HUDEP-2 (cell line): Measurements from ENCODE around the gene STIM1.
"Not testable (repeated sequence)": the region's sequence is repeated elsewhere in the genome, so short reads cannot be mapped to it uniquely, and the experiment has no call there.

ENCODE experiments used
- DNase-seq, 76 experiments: peaks; one replicate each; lab custom pipeline; 2025; ENCODE audit not compliant: unreplicated experiment in 76 of 76; lab: John Stamatoyannopoulos, UW

The STIM1 gene

DNA sequence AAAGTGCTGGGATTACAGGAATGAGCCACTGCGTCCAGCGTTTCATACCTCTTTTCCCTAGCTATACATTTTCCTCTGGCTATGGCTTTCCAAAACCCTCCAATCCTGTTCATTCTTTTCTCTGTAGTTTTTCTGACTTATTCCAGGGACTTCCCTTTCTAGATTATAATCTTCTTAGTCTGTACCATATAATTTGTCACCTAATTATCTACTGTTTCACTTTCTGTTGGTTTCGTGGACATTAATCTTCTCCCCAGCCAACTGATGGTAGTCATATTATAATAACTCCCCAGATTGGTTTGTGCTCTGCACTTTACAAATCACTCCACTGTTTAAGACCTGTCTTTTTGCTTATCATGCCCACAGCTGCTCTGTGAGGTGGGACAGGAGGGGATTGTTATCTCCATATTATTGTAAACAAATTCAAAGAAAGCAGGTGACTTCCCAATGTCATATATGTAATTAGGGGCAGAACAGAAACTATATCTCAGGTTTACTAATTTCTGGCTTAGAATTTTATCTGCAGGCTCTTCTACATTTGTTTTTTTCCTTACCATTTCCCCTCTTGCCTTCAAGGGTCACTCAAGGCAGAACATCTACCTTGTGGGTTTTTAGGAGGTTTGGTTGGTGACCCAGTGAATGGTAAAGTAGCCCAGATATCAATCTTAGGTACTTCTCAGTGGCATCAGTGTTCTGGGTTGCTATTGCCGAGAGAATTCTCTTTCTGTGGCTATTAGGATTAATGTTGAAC lies 23.9 kb downstream of the STIM1 start:
- no peak for DNase-seq

DNA sequence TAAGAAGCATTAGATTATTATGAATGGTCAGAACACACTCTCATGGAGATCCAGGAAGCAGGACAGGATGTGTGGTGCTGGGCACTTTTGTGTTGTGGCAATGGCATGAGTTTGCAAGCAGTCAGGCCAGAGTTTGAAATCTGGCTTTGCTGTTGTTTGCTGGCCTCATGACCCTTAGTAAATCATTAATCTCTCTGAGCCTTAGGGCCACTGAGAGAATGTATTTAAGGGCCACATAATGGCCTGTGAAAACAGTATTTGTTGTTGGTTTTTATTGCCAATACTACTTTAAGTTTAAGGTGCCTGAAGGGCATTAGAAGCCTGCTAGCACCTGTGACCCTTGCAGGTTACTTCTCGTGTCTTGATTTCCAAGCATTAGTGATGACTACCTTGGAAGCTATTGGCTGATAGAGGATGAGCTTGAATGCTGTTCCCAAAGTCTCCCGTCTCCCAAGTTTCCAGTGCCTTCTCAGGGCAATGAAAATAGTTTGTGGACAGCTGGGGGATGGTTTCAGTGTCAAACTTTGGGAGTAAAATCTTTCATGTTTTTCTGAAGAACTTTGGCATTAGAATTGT lies 24.6 kb downstream of the STIM1 start:
- DNase-seq = no peak

DNA sequence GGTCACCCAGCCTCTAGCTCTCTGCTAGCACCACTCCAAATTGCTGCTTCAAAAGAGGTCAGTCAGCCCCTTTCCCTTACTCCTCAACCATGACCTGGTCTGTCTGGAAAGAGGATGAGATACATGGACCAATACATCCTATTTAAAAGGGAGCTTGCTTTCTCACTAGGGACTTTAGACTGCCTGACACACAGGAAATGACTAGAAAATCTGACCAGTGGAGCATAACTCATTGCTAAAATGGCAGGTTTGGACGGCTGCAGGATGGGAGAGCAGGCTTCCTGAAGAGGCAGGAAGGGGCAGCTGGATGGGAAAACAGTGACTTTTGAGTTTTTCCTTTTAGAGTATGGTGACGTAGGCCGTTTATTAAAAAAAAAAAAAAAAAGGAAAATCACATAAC lies 25.3 kb downstream of the STIM1 start:
- DNase-seq = no peak

DNA sequence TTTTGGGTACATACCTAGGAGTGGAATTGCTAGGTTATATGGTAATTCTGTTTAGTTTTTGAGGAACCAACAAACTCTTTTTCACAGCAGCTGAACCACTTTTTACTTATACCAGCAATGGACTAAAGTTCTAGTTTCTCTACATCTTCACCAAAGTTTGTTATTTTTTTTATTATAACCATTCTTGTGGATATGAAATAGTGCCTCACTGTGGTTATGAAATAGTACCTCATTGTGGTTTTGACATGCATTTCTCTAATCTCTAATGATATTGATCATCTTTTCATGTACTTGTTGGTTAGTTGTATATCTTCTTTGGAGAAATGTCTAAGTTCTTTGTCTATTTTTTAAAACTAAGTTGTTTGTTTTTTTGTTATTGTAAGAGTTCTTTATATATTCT lies 27.2 kb downstream of the STIM1 start:
- no peak for DNase-seq

DNA sequence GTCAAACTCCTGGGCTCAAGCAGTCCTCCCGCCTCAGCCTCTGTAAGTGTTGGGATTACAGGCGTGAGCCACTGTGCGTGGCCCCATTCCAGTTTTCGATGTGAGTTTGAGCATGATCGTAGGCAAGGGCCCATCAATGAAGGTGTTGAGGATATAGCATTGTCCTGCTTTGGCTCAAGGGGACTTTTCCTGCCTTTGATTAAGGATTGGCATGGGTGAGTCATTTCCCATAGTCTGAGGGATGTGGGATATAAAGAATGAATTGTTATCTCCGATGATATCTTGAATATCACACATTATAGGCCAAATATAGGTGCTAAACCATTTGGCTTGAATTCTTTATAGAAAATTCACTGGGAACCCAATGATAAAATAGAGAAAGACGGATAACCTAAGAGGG lies 30.4 kb downstream of the STIM1 start:
- DNase-seq = no peak

DNA sequence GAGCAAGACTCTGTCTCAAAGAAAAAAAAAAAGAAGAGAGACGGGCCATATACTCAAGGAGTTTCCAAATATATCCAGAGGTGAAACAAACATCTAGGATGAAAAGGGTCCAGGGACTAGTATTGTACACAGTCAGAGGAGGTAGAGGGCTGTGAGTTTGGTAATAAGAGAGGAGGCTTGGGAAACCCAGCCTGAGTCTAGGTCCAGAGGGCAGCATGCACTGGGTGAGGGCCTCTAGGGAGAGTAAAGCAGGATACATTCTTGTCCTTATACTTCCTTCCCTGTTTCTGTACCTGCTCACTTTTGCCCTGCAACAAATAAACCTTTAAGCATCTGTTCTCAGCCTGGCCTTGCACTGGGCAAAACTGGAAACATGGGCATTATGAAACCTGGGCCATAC lies 31.5 kb downstream of the STIM1 start:
- no peak for DNase-seq

DNA sequence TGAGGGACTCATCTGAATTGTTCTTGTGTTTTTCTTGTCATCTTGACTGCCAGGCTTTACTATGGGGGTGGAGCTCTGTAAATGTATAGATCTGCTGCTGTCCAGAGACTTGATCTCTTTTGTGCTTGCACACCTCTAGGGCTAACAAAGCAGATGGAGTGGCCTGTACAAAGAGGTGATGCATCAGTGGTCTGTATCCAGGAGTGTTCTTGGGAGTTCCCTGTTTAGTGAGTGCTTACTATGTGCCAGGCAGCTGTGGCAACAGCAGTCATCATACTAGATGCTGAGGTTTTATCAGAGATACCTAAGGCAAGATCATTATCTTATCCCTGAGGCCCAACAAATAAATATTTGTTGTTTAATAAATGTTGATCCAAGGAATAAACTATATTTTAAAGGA lies 33.4 kb downstream of the STIM1 start:
- DNase-seq = no peak

DNA sequence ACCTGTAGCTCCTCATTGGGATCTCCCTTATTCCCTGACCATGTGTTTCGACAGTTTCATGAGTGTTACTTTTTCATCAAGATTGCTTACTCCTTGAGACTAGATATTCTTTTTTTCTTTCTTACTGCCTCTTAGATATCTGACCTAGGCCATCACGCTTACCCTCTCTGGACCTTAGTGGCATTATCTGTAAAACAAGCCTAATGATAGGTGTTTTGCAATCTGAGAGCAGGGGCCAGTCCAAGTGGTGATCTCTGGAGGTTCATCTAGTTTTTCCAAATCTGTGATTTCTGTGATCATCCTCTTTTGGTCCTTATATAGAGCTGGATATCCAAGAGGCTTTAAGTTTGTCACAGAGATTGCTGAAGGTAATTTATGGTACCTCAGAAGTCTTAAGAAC lies 34.5 kb downstream of the STIM1 start:
- no peak for DNase-seq

DNA sequence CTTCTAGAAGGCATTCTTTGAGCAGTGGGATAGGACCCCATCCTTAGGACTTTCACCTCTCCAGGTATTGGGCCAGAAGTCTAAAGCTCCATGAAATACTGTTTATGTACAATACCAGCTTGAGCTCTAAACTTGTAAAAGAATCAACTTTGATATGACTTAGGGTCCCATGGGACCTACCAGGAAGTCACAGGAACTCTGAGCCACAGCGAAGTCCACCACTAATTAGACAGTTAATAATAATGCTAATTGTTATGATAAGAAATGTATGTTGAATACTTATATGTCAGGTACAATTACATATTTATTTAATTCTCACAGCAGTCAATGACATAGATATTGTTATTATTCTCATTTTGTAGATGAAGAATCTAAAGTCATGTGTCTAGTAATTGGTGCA lies 35.3 kb downstream of the STIM1 start:
- no peak for DNase-seq

DNA sequence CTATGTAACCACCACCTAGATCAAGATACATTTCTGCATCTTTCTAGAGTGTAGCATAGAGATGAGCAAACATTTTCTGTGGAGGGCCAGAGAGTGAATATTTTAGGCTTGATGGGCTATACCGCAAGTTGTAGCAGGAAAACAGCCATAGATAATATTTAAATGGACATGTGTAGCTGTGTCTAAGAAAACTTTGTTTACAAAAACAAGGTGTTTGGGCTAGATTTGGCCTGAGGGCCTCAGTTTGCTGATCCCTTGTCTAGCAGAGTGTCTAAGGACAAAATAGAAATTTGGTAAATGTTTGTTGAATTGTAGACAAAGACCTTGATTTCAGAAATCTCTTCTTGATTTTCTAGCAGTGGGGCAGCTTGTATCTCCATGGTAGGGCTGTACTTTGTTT lies 36.3 kb downstream of the STIM1 start:
- DNase-seq = no peak

DNA sequence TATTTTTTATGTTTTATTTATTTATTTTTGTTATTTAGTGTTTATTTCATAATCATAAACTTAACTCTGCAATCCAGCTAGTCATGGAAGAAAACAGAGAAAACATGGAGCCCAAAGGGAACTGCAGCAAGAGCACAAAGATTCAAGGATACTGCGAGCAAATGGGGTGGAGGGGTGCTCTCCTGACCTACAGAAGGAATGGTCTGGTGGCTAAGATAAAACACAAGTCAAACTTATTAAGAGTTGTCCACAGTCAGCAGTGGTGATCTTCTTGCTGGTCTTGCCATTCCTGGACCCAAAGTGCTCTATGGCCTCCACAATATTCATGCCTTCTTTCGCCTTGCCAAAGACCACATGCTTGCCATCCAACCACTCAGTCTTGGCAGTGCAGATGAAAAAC lies 36.7 kb downstream of the STIM1 start:
- no peak for DNase-seq

DNA sequence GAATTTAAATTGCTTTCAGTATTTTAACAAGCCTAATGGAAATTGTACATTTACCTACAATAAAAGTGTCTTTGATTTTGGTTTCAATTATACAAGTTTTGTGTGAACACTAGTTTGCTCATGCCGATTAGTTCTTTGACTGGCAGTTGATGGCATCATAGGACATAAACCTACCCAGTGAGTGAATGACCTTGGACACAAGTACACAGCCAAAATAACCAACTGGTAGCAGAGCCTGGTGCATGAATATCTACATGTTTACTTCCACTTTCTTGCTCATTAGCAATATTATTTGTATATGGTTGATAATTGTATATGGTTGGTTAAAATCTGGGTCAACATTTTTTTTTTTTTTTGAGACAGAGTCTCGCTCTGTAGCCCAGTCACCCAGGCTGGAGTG lies 37.8 kb downstream of the STIM1 start:
- no peak for DNase-seq

DNA sequence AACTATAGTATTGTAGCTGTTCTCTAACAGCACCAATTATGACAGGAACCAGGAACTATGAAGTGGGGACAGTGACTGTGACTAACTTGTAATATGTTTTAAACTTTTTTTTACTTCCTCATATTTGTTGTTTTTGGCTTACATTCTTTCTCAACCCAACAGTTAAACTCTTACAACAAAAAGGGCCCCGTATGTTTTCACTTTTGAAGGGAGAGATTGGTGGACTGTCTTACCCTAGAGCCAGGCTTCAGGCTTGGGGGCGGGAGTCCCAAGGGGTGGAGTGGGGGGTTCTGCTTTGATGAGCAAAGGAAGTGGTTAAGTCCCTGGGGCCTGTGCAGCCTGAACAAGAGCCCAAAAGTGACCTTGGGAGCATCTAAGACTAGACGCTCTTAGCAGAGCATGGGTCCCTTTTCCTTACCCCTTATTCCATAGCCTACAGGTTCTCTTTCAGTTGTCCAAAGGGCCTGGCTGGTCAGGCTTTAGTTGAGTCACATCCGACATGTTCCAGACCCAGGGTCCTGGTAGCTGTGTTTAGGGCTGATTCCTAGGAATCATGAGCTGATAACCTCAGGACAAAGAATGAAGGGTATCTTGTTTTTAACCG lies 38.8 kb downstream of the STIM1 start:
- DNase-seq = no peak

DNA sequence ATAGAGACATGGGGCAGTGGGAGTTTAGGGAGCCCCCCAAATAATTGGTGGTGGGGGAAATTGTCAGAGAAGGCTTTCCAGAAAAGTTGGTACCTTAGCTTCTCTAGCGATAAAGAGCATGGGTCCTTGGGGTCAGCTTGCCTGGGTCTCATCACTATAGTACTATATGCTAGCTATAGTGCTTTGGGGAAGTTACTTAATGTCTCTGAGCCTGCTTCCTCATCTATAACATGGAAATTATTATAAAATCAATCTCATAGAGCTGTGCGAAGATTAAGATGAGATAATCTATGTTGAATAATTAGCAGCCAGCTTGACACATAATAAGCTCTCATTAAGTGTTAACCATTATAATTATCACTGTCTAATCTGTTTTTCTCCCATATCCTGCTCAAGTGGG lies 41.2 kb downstream of the STIM1 start:
- DNase-seq = no peak

DNA sequence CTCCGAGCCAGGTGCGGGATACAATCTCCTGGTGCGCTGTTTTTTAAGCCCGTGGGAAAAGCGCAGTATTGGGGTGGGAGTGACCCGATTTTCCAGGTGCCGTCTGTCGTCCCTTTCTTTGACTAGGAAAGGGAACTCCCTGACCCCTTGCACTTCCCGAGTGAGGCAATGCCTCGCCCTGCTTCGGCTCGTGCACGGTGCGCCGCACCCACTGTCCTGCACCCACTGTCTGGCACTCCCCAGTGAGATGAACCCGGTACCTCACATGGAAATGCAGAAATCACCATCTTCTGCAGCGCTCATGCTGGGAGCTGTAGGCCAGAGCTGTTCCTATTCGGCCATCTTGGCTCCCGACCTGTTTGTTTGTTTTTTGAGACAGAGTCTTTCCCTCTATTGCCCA lies 44.8 kb downstream of the STIM1 start:
- not testable (repeated sequence) for DNase-seq

DNA sequence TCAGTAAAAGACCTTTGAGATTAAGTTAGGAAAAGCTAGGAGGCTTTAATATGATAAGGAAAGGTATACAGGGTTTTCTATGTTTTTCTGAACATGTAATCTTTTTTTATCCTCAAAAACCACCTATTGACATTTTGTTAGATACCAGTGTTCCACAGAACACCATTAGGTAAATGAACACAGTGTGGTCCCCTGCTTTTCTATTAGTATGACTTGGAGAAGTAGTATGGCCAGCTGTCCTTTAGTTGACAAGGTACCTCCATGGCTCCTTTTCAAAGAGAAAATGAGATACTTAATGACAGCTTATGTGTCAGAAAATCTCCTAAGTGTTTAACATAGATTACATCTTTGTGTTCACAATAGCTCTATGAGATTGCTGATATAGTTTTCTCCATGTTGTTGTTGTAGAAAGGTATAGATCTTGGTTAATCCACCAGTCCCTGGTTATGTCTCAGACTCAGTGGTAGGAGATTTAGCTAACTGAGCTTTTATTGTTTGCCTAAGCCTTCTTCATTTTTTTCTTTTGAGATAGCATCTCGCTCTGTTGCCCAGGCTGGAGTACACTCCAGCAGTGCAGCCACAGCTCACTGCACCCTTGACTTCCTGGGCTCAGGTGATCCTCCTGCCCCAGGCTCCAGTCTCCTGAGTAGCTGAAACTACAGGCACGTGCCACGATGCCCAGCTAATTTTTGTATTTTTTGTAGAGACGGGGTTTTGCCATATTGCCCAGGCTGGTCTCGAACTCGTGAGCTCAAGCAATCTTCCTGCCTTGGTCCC lies 46.0 kb downstream of the STIM1 start:
- no peak for DNase-seq

DNA sequence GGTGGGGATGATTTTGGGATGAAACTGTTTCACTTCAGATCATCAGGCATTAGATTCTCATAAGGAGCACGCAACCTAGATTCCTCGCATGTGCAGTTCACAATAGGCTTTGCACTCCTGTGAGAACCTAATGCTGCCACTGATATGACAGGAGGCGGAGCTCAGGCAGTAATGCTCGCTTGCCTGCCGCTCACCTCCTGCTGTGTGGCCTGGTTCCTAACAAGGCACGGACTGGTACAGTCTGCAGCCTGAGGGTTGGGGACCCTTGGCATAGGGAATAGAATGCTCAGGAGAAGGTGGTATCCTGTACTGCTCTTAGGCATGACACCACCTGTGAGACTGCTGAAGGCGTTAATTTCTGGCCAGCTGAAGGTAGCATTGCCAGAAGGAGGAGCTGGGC lies 47.0 kb downstream of the STIM1 start:
- no peak for DNase-seq

DNA sequence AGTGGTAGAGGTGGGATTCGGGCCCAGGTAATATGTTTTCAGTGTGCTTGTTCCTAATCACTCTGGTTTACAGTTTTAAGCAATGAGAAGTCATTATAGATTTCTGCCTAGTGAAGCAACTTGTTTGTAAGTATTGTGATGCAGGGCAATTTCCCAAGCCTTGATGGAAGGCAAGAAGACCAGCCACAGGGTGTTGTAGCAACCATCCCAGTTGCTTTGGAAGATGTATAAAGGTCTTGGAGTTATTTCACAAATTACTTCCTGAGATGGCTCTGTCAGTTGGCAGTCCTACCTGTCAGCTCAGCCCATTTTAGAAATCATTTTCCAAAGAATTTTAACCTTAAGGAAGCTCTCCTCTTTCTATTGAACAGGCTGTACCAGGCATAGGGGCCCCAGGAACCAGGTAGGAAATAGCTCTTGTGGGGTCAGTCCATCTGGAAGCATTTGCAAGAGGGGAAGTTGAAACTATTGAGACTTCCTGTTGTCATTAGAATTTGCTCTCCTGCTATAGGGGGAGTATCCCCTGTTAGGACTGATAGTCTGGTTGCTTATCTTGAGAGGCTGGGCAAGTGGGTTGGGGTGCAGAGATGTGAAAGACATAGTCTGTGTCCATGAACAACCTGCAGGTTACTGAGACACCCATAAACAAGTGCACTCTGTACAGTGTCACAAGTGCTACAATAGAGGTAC lies 47.9 kb downstream of the STIM1 start:
- peak in 8 of 76 experiments; percentile 6 to 26 (median 10) for DNase-seq

DNA sequence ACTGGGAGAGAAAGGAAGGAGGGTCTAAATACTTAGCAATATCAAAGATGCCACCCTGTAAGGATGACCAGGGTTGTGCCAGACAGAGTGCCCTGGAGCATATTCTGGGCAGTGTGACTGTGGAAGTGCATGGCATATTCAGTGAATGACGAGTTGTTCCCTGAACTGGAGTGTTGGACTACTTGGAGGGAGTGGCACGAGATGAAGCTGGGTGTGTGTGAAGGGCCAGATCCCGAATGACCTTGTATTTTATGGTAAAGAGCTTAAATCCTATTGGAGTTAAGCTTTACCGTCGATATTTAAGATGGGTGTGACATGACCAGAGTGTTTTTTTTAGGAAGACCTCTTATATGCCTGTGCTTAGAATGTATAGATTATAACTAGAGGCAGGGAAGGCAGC lies 48.8 kb downstream of the STIM1 start:
- no peak for DNase-seq

DNA sequence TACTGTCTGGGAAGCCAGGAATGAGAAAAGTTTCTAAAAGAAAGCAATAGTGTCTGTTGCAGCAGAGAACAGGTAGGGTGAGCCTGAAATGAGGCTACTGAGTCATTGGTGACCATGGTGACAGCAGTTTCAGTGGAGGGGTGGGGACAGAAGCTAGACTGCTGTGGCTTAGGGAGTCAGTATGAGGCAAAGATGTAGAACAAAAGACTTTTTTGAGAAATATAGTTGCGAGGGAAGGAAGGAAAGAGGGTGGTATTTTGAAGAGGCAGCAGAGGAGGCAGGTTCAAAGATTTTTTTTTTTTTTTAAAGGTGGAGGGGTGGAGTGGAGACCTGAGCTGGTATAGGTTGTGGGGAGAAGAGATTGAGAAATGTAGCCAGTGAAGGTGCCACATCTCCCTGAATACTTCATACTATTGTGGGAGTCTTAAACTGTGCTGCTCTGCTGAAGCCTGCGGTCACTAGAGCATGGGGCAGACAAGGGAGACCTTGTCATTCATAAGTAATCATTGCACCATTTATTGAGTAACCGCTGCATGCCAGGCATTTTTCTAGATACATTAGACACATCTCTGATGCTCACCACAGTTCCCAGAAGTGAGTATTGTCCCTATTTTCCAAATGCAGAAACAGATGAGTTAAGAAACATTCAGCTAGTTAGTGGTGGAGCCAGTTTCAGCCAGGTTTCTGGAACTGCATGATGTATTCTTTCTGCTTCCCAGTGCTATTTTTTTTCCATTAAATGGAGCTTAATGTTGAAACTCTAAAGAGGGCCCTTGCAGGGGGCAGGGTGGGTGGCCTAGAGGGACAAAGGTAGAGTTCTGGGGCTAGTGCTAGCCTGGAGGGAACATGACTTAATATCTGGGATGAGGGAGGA lies 49.9 kb downstream of the STIM1 start:
- peak in 1 of 76 experiments; percentile 6 for DNase-seq
